GM21447 (cell line): Measurements from ENCODE around the gene C10orf53.
A peak's percentile ranks its signal among the peaks of the same experiment; 100 is the strongest.

ENCODE experiments used
- ATAC-seq: cut with Tn5 transposase; IDR thresholded peaks from one replicate; pipeline ENCODE4 v1.9.1; 2021; ENCODE audit not compliant: unreplicated experiment

C10orf53 gene, protein sequence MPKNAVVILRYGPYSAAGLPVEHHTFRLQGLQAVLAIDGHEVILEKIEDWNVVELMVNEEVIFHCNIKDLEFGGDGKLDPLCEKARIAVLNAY

DNA sequence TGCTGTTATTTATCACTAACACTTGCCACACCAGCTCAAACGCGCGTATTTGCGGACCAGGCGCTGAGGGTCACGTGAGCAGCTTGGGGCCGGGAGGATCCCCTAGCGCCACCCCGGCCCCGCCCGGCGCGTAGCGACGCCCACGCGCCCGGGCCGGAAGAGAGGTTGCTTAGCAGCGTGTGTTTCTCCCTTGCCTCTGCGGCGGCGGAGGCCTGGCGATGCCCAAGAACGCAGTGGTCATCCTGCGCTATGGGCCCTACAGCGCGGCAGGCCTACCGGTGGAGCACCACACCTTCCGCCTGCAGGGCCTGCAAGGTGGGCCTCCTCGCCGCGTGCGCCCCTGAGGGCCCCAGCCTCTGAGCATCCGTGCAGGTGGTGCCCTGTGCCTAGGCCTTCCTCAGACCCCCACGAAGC lies at the start of gene C10orf53:
C10orf53 (plus strand) TSS at position 172 of the 414 bp plus-strand sequence; CDS start at position 219, 47 bp downstream.
- ATAC-seq, result no peak

DNA sequence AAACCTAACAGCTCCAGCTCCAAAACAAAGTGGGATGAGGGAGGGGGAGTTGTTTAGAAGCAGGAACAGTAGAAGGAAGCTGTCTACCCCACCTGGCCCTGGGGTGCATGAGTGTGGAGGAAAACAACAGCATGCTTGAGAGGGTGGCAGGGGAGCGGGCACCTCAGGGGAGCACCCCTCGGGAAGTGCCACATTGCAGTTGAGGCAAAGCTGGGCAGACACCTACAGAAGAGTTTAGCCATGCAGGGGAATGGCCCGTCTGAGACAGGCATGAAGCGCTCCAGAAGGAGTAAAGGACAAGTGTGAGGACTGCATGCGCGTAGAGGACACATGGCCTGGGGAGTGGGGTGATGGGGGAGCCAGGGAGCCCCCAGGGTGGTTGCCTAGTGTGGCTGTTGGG lies 47.5 kb upstream of the C10orf53 start:
- no peak for ATAC-seq

DNA sequence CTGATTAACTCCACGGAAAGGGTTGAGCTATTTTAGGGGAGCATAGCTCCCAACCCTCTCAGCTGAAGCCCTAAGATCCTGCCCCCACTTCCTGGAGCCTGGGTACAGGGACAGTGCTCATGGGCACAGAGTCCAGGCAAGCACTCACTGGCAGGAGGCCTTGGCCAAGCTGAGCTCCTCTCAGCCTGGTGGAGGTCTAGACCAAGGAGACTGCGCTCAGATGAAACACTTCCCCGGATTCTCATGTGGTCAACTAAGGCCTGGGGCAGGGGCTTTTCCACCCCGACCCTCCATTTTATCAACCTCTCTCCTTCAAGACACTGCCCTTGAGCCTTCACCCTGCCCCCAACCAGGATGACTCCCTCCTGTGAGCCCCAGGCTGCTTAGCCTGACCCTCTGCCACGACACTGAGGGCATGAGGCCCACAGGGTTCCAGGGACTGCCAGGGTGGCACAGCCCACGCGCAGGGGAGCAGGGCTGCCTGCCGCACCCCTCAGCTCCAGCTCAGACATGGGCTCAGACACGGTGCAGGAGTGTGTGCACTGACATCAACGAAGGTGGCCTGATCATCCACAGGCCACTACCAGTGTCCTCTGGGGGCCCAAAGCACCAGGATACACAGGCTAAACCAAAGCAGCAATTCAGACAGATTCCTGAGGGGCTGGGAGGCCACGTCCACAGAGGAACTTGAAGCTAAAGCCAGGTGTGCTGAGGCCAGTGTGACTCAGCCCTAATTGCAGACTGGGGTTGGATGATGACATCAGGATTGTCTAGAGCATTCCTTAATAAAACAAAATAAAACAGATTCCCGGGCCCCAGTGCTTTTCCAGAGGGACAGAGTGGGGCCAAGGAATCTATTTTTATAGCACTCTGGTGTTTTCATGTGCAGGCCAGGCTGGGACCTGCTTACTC lies 46.8 kb upstream of the C10orf53 start:
- no peak for ATAC-seq

DNA sequence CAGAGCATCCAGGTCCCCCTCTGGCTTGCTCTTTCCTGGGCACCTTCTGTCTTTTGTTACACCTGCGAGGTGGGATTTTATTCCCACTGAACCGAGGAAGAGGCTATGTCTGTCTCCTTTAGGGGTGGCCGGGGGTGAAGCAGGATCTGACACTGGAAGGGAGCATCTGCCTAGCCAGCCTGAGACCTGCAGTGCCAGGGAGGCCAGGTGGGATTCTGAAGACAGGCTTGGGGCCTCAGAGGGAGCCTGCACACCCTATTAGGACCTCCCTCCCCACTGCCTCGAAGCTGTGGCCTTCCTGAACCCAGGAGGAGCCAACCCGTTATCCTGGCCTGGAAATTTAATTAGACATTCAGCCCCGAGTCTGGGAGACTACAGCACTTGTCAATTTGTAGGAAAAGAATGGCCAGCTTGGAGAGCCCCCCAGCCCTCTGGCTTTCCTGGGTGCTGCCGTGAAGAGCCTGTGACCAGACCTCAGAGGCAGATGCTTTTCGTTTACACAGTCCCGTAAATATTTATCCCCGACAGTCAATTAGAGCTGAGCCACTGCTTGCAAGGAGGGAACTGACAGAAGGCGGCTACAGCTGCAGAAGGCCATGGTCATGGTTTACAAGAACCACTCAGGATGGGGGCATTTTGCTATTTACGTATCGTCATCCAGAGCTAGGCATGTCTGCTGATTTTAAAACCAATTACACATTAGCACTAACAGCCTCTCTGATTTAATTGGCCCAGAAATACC lies 46.0 kb upstream of the C10orf53 start:
- ATAC-seq, result no peak

DNA sequence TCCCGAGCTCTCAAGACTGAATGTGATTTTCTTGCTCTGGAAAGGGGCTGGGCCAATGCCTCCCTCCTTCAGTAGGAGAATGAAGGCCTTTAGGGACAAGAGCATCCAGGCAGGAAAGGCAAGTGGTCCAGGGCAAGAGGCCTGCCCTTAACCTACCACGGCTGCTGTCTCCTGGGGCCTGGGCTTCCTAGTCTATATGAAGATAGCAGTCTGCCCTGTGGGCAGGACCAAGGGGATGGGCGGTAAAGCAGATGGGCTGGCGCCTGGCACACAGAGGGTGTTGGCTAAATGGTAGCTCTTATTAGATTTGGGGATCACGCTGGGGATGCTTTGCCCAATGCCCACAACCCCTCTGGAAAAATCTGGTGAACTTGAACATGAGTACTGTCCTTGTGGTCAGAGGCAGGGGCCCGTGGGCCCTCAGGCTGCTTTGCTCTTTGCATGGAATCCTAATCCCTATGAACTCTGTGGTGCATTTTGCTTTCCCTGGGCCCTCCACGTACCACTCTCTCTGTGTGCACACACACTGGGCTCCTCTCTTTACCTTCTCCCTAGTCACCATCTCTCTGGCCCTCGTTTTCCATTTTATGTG lies 45.3 kb upstream of the C10orf53 start:
- ATAC-seq, result no peak

DNA sequence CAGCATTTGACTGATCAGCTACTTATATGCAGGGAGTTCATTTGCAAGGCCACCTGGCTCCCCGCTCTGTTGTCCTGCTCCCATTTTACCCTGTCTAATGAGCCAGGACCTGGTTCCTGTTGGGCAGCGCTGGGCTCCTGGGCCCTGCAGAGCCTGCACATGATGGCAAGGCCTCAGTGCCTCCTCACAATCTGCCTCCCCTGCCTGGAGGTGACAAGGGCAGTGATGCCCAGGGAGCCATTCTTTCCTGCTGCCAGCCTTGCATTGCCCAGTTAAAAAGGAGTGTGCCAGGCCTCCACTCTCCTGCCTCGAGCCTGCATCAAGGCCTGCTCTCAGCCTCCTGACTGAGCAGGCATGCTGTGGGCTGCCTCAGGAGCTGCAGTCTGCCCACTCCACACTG lies 37.1 kb upstream of the C10orf53 start:
- ATAC-seq, result no peak

DNA sequence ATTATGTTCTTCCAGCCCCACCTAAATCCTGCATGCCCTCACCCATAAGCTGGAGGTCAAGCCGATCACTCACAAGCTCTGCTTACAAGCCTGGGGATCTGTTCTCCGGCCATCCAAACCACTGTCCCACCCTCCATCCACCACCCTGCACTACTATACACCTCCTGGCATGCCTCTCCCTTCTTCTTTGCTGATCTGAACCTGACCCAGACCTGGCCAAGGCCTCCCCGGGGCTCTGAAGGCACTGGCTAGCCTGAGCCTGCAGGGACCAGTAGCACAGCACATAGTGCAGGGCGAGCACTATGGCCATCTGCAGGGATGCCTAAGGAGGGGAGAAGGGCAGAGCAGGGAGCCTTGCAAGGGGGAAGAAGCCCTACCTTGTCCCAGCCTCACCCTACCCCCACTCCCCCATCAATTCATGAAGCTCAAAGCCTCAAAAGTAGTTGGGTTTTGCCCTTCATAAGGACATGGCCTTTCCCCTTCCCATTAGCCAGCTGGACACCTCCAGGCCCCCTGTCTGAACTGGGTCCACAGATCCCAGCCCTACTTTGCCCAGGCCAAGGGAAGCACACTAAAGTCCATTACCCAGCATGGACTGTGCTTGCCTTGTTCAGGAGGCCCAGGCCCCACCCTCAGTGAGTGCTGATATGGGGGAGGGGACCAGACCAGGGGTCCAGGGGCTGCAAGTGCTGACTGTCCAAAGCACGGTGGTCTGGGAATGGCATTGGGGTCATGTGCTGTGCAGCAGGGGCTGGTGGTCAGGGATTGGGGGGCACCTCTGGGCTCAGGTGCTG lies 36.0 kb upstream of the C10orf53 start:
- ATAC-seq, result no peak

DNA sequence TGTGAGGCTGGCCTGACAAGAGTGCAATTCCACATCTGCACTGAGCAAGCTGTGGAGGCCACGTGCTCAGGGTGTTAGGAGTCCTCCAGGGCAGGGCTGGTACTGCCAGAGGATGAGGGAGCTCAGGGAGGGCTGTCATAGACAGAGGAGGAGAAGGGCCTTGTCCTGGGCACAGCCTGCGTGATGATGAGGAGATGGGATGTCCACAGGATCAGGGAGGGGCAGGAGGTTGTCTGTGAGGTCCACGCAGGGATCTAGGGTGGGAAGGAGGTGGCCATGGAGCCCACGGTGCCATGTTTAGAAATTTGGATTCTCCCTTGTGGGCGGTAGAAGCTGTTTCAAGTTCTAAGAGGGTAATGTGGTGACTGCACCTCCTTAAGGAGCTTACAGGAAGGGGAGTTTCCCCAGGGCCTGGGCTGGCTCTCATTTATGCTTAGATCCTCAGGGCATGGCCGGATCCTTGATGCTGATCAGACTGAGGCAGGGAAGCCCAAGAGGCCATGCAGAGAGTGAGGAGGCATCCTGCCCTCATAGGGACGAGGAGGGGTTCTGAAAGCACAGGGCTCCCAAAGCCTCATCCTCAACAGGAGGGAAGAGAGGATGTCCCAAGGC lies 35.3 kb upstream of the C10orf53 start:
- ATAC-seq, result no peak

DNA sequence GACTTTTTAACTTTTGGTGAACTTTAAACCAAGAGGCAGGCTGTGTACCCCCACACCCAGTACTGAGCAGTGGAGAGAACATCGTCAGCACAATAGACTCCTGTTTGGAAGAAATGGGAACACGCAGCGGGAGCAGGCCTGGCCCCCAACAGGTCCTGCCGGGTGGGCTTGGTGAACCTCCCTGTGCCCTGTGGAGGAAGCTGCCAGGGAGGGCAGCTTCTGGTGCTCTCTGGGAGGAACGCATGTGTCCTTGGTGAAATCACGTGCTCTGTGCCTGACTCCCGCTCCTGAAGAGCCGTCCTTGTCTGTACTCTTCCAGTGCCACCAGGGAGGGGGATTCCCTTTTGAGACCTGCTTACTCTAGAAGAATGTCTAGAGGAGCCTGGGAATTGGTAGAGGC lies 34.0 kb upstream of the C10orf53 start:
- no peak for ATAC-seq

DNA sequence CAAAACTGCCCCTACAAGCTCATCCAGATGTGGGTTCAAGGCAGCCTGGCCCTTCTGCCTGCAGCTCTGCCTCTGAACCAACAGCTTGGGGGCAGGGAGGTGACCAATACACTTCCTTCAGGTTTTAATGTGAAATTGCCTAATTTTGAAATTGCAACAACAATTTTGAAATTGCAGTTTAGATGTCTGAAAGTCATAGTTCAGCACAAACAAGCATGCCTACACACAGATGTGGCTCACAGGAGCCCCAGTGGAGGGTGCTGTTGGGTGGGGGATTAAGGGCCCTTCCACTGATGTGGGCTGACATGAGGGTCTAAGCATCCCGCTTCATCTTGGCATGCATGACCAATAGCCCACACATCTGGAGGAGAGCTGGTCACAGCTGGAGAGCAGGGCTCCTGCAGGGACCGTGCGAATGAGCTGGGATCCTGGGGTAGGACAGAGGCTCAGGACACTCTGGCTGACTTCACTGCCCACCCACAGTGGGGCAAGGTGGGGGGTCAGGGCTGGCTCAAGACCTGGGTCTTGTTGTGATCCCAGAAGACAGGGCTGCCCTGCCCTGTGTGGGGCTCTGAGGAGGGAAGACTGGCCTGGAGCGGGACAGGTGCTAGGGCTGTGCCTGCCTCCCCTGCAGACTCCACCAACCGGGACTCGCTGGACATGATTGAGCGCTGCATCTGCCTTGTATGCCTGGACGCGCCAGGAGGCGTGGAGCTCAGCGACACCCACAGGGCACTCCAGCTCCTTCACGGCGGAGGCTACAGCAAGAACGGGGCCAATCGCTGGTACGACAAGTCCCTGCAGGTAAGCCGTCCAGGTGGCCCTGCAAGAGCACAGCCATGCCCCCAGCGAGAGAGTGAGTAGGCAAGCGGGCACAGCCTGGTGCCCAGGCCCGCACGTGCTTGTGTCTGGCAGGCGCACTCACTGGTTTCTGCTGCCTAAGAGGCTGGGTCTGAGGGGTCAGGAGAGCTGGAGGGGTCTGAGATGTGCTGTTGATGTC lies 33.3 kb upstream of the C10orf53 start:
- ATAC-seq, result no peak

DNA sequence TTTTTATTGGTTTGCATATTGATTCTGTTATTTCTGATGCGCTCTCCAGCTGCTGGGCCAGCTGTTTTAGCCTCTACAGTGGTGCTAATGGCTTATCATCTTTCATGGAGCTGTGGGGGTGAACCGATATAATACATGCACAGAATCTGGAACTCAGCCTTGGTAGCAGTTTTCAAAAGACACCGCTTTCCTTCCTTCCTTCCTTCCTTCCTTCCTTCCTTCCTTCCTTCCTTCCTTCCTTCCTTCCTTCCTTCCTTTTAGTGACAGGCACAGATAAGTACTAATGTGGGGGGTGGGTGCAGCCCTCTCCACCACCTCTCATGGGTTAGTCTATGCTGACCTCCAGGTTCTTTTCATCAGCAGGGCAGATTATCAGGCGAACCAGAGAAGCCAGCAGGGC lies 31.9 kb upstream of the C10orf53 start:
- no peak for ATAC-seq

DNA sequence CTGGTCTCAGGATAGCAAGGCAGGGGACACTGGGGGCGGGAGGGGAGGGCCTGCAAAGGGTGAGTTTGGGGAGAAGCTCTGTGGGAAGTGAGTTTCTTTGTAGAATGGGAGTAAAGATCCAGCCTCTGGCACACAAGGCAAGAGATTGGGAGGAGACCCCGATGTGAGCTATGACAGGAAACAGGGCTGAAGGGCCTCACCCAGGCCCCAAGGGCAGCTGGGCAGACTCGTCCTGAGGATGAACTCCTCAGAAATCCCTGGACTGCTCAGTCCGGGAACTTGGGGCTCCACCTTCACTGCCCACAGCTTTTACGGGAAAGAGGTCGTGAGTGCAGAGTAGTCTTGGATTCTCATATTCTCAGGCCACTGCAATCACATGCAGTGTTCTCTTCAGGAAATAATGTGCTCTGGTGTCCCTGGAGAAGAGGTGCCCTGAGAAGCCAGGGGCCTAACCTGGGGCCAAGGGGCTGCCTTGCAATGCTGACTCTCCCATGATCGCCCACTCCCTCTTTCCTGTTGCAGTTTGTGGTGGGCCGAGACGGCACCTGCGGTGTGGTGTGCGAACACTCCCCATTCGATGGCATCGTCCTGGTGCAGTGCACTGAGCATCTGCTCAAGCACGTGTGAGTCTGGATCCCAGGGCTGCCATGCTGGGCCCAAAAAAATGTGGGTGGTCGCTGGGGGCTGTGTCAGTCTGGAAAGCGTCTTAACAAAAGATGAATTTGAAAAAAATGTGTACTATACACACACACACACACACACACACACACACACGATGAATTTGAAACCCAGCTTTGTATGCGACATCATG lies 31.3 kb upstream of the C10orf53 start:
- ATAC-seq, result no peak

DNA sequence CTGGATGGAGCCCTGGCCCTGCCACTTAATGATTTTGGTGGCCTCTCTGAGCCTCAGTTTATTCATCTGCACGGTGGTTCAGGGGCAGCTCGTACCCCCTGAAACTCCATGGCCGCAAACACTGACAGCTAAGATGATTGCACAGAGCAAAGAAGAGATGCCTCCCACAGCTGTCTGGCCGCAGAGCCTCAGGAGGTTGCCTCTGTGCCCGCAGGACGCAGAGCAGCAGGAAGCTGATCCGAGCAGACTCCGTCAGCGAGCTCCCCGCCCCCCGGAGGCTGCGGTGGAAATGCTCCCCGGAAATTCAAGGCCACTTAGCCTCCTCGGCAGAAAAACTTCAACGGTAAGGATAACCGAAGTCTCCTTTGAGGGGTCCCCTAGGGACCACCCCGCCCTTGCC lies 30.2 kb upstream of the C10orf53 start:
- ATAC-seq, result peak; percentile 62

DNA sequence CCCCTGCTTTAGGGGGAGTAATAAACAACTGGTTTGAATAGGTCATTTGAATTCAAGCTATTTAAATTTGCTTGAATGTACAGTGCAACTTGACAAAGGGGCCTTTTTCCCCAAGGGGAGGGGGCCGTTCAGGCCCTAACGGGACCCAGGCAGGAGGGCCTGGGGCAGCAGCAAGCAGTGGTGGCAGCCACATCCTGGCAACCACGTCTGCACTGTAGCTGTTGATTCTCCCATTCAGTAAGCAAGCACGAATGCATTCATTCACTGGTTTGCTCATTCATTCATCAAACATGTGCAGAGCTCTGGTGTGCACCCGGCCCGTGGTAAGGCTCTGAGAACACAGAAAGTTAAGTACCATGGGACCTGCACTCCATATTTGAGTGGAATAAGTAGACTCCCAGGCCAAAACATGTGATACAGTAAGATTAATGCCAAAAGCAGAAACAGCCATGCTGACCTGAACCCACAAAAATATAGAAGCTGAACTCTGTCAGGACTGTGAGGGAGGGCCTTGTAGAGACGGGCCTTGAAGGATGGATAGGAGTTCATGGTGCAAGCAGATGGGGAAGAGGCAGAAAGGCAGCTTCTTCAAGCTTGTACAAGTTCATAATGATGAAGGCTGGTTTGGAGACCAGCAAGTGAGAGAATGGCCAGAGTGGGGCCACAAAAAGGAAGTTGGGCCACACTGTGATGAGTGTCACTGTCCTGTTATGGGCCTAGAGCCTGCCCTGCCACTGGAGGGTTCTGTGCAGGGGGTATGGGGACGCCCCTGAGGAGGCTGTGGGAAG lies 29.3 kb upstream of the C10orf53 start:
- peak; percentile 26 for ATAC-seq

DNA sequence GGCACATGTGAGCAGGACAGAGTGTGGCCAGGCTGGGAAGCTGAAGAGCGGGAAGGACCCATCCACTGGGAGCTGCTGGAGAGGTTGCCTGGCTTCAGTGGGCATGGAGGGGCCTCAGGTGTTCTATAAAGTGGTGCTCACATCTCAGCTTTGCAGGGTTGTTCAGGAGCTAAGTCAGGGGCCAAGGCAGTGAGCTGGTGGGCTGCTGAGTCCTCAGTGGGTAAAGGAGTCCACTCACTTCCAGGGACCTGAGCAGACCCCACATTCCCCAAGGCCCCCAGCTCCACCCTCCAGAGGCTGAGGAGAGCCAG lies 28.8 kb upstream of the C10orf53 start:
- no peak for ATAC-seq

DNA sequence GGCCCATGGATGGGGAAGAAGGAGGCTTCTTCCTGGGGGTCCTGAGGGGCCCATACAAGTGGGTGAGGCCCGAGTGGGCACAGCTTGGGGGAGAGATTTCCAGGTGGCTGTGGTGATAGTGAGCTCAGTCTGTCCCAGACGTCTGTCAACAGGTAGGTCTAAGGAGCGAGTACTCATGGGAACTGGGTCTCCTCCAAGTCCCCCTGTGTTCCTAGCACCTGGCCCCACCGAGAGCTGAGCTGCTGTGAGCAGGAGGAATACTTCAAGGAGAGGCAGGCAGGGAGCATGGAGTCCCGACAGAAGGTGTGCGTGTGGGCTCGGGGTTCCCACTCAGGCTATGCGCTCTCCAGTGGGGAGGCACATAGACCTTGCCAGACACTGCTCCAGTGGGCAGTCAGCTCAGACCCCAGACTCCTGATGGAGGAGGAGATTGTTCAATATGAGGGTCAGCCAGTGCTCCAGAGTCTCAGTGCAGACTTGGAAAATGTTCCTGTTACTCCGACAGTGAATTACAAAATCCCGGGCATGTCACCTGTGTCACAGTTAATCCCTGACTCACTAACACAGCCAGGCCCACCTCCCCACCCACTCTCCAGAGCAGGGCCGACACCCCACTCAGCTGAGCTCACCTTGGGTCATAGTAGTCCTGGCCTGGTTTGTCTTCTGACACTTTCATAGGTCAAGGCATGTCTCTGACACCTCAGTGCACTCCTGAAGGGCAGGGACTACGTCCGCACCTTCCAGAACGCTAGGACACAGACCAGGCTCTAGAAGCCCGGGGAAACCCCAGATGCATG lies 28.2 kb upstream of the C10orf53 start:
- ATAC-seq, result no peak

DNA sequence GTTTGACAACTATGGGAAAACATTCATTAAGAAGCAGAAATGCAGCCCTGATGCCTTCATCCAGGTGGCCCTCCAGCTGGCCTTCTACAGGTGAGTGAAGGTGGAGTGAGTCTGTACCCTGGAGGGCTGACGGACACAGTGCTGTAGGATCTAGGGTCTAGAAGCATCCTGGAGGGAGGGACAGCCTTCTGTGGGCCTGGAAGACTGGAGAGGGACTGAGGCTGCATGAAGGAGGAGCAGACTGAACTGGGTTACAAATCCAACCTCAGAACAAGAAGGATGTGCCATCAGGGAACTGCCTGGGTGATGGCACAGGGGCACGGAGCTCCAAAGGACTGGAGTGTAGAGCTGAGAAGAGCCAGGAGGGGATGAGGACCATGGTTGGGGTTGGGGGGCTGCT lies 27.5 kb upstream of the C10orf53 start:
- ATAC-seq, result no peak
